ENCODE data around the gene MLH1.
"Not testable (repeated sequence)": the region's sequence is repeated elsewhere in the genome, so short reads cannot be mapped to it uniquely, and the experiment has no call there.

Gene MLH1

GRCh38 chr3:36993326-36994283 is at the start of gene MLH1:
Gene MLH1 (plus strand): TSS chr3:36993518. CDS start chr3:36993548, 30 bp downstream.
- DNase-seq: no peak

- DNase-seq: no peak
Measured at GRCh38 chr3:36943601-36944000, 49.7 kb upstream of the MLH1 start.

- DNase-seq: no peak
Measured at GRCh38 chr3:36944012-36944640, 49.2 kb upstream of the MLH1 start.

- DNase-seq: no peak
Measured at GRCh38 chr3:36944641-36945270, 48.6 kb upstream of the MLH1 start, which contains the start of gene TRANK1. Gene TRANK1 (minus strand): TSS chr3:36945054. CDS start chr3:36944809, 245 bp downstream.

GRCh38 chr3:36945333-36945980 is 47.9 kb upstream of the MLH1 start:
- no peak for DNase-seq

- not testable (repeated sequence) for DNase-seq
Measured at GRCh38 chr3:36947814-36948213, 45.5 kb upstream of the MLH1 start.

- no peak for DNase-seq
Measured at GRCh38 chr3:36954452-36955134, 38.7 kb upstream of the MLH1 start.

GRCh38 chr3:36956155-36956554 is 37.2 kb upstream of the MLH1 start:
- DNase-seq: no peak

GRCh38 chr3:36957063-36957462 is 36.3 kb upstream of the MLH1 start:
- no peak for DNase-seq

- DNase-seq: no peak
Measured at GRCh38 chr3:36957862-36958686, 35.2 kb upstream of the MLH1 start.

- DNase-seq: no peak
Measured at GRCh38 chr3:36959821-36960220, 33.5 kb upstream of the MLH1 start.

- no peak for DNase-seq
Measured at GRCh38 chr3:36960502-36960901, 32.8 kb upstream of the MLH1 start.

- DNase-seq: not testable (repeated sequence)
Measured at GRCh38 chr3:36963008-36963407, 30.3 kb upstream of the MLH1 start.

- DNase-seq: no peak
Measured at GRCh38 chr3:36964331-36964730, 29.0 kb upstream of the MLH1 start.

GRCh38 chr3:36964817-36965216 is 28.5 kb upstream of the MLH1 start:
- DNase-seq: no peak

GRCh38 chr3:36965440-36965839 is 27.9 kb upstream of the MLH1 start:
- DNase-seq: no peak

GRCh38 chr3:36969085-36969484 is 24.2 kb upstream of the MLH1 start:
- no peak for DNase-seq

- peak; percentile 35 for DNase-seq
Measured at GRCh38 chr3:36969540-36970432, 23.5 kb upstream of the MLH1 start.

GRCh38 chr3:36972163-36972562 is 21.2 kb upstream of the MLH1 start:
- no peak for DNase-seq

GRCh38 chr3:36973139-36973538 is 20.2 kb upstream of the MLH1 start:
- no peak for DNase-seq
